GM18498 (cell line): ENCODE measurements around the gene KCNJ10.

Experiments used
- ATAC-seq: cut with Tn5 transposase; IDR thresholded peaks from one replicate; pipeline ENCODE4 v1.9.1; 2021; ENCODE audit warnings: mild to moderate bottlenecking, moderate library complexity; ENCODE audit not compliant: unreplicated experiment

The KCNJ10 gene

GRCh38 chr1:159968901-159969300 is 101.1 kb downstream of the KCNJ10 start:
- ATAC-seq = no peak

GRCh38 chr1:159965263-159965662 is 104.7 kb downstream of the KCNJ10 start:
- no peak for ATAC-seq

- no peak for ATAC-seq
Observed at GRCh38 chr1:159964144-159964543, 105.8 kb downstream of the KCNJ10 start.

- ATAC-seq = no peak
Observed at GRCh38 chr1:159962176-159962575, 107.8 kb downstream of the KCNJ10 start.

- no peak for ATAC-seq
Observed at GRCh38 chr1:159961636-159962035, 108.3 kb downstream of the KCNJ10 start.

GRCh38 chr1:159960721-159961381 is 109.1 kb downstream of the KCNJ10 start:
- ATAC-seq = no peak

- ATAC-seq = no peak
Observed at GRCh38 chr1:159959451-159959850, 110.5 kb downstream of the KCNJ10 start.

- no peak for ATAC-seq
Observed at GRCh38 chr1:159958719-159959380, 111.1 kb downstream of the KCNJ10 start.

- ATAC-seq = no peak
Observed at GRCh38 chr1:159957824-159958268, 112.1 kb downstream of the KCNJ10 start.

- ATAC-seq = no peak
Observed at GRCh38 chr1:159955456-159955855, 114.5 kb downstream of the KCNJ10 start.

GRCh38 chr1:159953536-159954515 is 116.1 kb downstream of the KCNJ10 start, which contains the start of gene SLAMF9:
Gene SLAMF9, minus strand, starts transcription at chr1:159954237. Its CDS starts 100 bp downstream, at chr1:159954137.
- no peak for ATAC-seq

GRCh38 chr1:159952932-159953331 is 117.0 kb downstream of the KCNJ10 start:
- ATAC-seq = no peak

- ATAC-seq = no peak
Observed at GRCh38 chr1:159951551-159951950, 118.4 kb downstream of the KCNJ10 start.

GRCh38 chr1:159951016-159951415 is 118.9 kb downstream of the KCNJ10 start:
- no peak for ATAC-seq

GRCh38 chr1:159949981-159950381 is 120.0 kb downstream of the KCNJ10 start:
- no peak for ATAC-seq

GRCh38 chr1:159949123-159949522 is 120.8 kb downstream of the KCNJ10 start:
- no peak for ATAC-seq
